A673 (cell line): Measurements from ENCODE around the gene SLC22A12. TPM values are rescaled to one million over a fixed set of nuclear protein-coding genes. Genes with fewer than 3 reads are reported as not detected.

ENCODE experiments used
- BruUV-seq: library from RNA; stranded (reverse); fragments of 400-500 nt; replicated peaks from 2 replicates; lab custom pipeline; 2021; lab: Mats Ljungman, UMichigan
- CTCF ChIA-PET: fragments of 300-600 bp; sonication (Branson Sonifier 250); formaldehyde crosslinking; loops from one replicate; lab custom pipeline; 2022; ENCODE audit warnings: antibody characterized with exemption; lab: Charles Lee
- POLR2A ChIA-PET: fragments of 300-600 bp; sonication (Branson Sonifier 250); formaldehyde crosslinking; loops from one replicate; lab custom pipeline; 2022; ENCODE audit warnings: antibody characterized with exemption; ENCODE audit not compliant: low non-redundant PET; lab: Charles Lee
- DNase-seq: peaks from one replicate; pipeline ENCODE4 v3.0.0-alpha.2; 2015; ENCODE audit warnings: low spot score
- H3K27ac ChIP-seq: fragments of 200-600 bp; sonication (generic); 2 replicates; pipeline ENCODE4 v1.5.1; 2016; ENCODE audit warnings: mixed run types, low read depth, mild to moderate bottlenecking, mixed read lengths, antibody characterized with exemption, low read length; ENCODE audit not compliant: poor library complexity, severe bottlenecking
- H3K27me3 ChIP-seq: fragments of 200-600 bp; sonication (generic); replicated peaks from 2 replicates; pipeline ENCODE4 v1.6.1; 2017; ENCODE audit warnings: mixed run types, low read depth, mild to moderate bottlenecking, mixed read lengths, antibody characterized with exemption, low read length; ENCODE audit not compliant: insufficient read depth, poor library complexity
- H3K36me3 ChIP-seq: fragments of 200-600 bp; sonication (generic); 2 replicates; pipeline ENCODE4 v1.6.1; 2016; ENCODE audit warnings: mixed run types, mild to moderate bottlenecking, mixed read lengths, antibody characterized with exemption, low read length; ENCODE audit not compliant: insufficient read depth, poor library complexity, severe bottlenecking
- H3K4me1 ChIP-seq: fragments of 200-600 bp; sonication (generic); 2 replicates; pipeline ENCODE4 v1.6.1; 2017; ENCODE audit warnings: mixed run types, mild to moderate bottlenecking, mixed read lengths, antibody characterized with exemption, low read length; ENCODE audit not compliant: insufficient read depth, poor library complexity, severe bottlenecking
- H3K4me3 ChIP-seq: fragments of 200-600 bp; sonication (generic); 2 replicates; pipeline ENCODE4 v1.5.1; 2016; ENCODE audit warnings: low read depth, mixed run types, mild to moderate bottlenecking, mixed read lengths, low read length; ENCODE audit not compliant: poor library complexity, severe bottlenecking
- H3K9me3 ChIP-seq: fragments of 200-600 bp; sonication (generic); 2 replicates; pipeline ENCODE4 v1.6.1; 2016; ENCODE audit warnings: mixed run types, low read depth, mild to moderate bottlenecking, mixed read lengths, antibody characterized with exemption, low read length; ENCODE audit not compliant: poor library complexity, severe bottlenecking
- CTCF ChIP-seq: fragments of 300-800, 200-600 bp; sonication (generic); conservative IDR thresholded peaks from 2 replicates; pipeline ENCODE4 v1.5.1; 2017; ENCODE audit warnings: low read depth, mild to moderate bottlenecking, antibody characterized with exemption, low read length, moderate library complexity, mixed read lengths
- EZH2 ChIP-seq: fragments of 200-600 bp; sonication (generic); IDR thresholded peaks from 2 replicates; pipeline ENCODE4 v1.6.1; 2017; ENCODE audit warnings: borderline replicate concordance, low read depth, mild to moderate bottlenecking, mixed read lengths, antibody characterized with exemption, low read length; ENCODE audit not compliant: poor library complexity, severe bottlenecking
- intact Hi-C: fragments of 100-400 bp; cut with micrococcal nuclease; formaldehyde crosslinking; loops from one replicate; pipeline ENCODE4 v1.10.0; 2022; ENCODE audit not compliant: unreplicated experiment
- total RNA-seq: library from RNA; stranded (reverse); gene quantifications from 2 replicates; pipeline ENCODE4 v1.2.3, GENCODE V29; 2021

Gene SLC22A12
- total RNA-seq, 1 experiment from 2014 or later = not detected

- Histone ChIP-seq H3K4me1 (peaks cover 20% of the 10 kb centered on the region), H3K9me3 (no peaks in the 10 kb centered on the region), H3K4me3 (peak overlapping the region; percentile 45), H3K27me3 (peaks cover 64% of the 10 kb centered on the region), H3K36me3 (no peaks in the 10 kb centered on the region), H3K27ac (no peak overlapping the region)
- no peak for DNase-seq
- intact Hi-C loops = no loop called here
- CTCF ChIA-PET = no interaction called here
- BruUV-seq = no TSS peak
- TF ChIP-seq CTCF (no peak), EZH2 (peak; percentile 90)
- POLR2A ChIA-PET = no interaction called here
These were observed 50.8 kb downstream of the SLC22A12 start for GRCh38 chr11:64641596-64642417.

GRCh38 chr11:64642418-64642735 lies 51.4 kb downstream of the SLC22A12 start:
- H3K4me3 ChIP-seq = peak overlapping the region; percentile 45

GRCh38 chr11:64642871-64643255 lies 51.8 kb downstream of the SLC22A12 start:
- POLR2A ChIA-PET = no interaction called here
- Histone ChIP-seq H3K27ac (no peak overlapping the region), H3K4me1 (peaks cover 16% of the 10 kb centered on the region), H3K36me3 (no peaks in the 10 kb centered on the region), H3K27me3 (peaks cover 64% of the 10 kb centered on the region), H3K4me3 (peak overlapping the region; percentile 45), H3K9me3 (no peaks in the 10 kb centered on the region)
- intact Hi-C loops = no loop called here
- DNase-seq = no peak
- CTCF ChIA-PET = interaction anchor here (0.7 kb wide), 1 partner anchor 134 kb away, joined by 10 read pairs; no protein-coding TSS in a partner anchor
- TF ChIP-seq CTCF = no peak
- peak; percentile 94 for TF ChIP-seq EZH2
- BruUV-seq = no TSS peak

More at GRCh38 chr11:64642418-64642735, 51.4 kb downstream of the SLC22A12 start:
- Histone ChIP-seq H3K9me3 (no peaks in the 10 kb centered on the region), H3K27me3 (peaks cover 64% of the 10 kb centered on the region), H3K27ac (no peak overlapping the region), H3K36me3 (no peaks in the 10 kb centered on the region), H3K4me1 (peaks cover 20% of the 10 kb centered on the region)
- no peak for DNase-seq
- intact Hi-C loops = no loop called here
- TF ChIP-seq CTCF = no peak
- peak; percentile 58 for TF ChIP-seq EZH2
- ChIA-PET CTCF (no interaction called here), POLR2A (no interaction called here)
- no TSS peak for BruUV-seq
